HepG2 (cell line): ENCODE results near the gene CUL9. TPM values are rescaled to one million over a fixed set of nuclear protein-coding genes. Genes with fewer than 3 reads are reported as not detected.

Experiments used
- AGO1 ChIP-seq: fragments of 200-400 bp; formaldehyde crosslinking; IDR thresholded peaks from 2 replicates; pipeline ENCODE4 v1.6.1; 2017; ENCODE audit warnings: mild to moderate bottlenecking, low read depth, low read length, moderate library complexity; ENCODE audit not compliant: poor library complexity, severe bottlenecking
- DNMT3B ChIP-seq: conservative IDR thresholded peaks from 2 replicates; pipeline ENCODE4 v1.6.1; 2016; ENCODE audit warnings: missing biosample characterization, control low read depth
- DPF2 ChIP-seq: sonication (generic); formaldehyde crosslinking; IDR thresholded peaks from 2 replicates; pipeline ENCODE4 v1.4.0; 2020; ENCODE audit warnings: mild to moderate bottlenecking, low read depth, missing genetic modification reagents, borderline replicate concordance
- EEA1 ChIP-seq: sonication (generic); formaldehyde crosslinking; IDR thresholded peaks from 2 replicates; pipeline ENCODE4 v1.5.1; 2020; ENCODE audit warnings: mild to moderate bottlenecking, missing genetic modification reagents, borderline replicate concordance
- ERF ChIP-seq: IDR thresholded peaks from 2 replicates; pipeline ENCODE4 v1.6.1; 2018; ENCODE audit warnings: missing biosample characterization, missing genetic modification reagents
- GLI4 ChIP-seq: sonication (generic); formaldehyde crosslinking; IDR thresholded peaks from 2 replicates; pipeline ENCODE4 v1.5.1; 2020; ENCODE audit warnings: missing genetic modification reagents, mild to moderate bottlenecking, moderate library complexity, borderline replicate concordance
- HMG20B ChIP-seq: conservative IDR thresholded peaks from 2 replicates; pipeline ENCODE4 v1.6.1; 2016; ENCODE audit warnings: missing genetic modification reagents, missing compliant biosample characterization
- KDM5A ChIP-seq: fragments of 200-600 bp; sonication (generic); IDR thresholded peaks from 2 replicates; pipeline ENCODE4 v1.7.0; 2018; ENCODE audit warnings: antibody characterized with exemption, mild to moderate bottlenecking, low read length, borderline replicate concordance
- KMT2B ChIP-seq: IDR thresholded peaks from 2 replicates; pipeline ENCODE4 v1.6.1; 2016; ENCODE audit warnings: missing genetic modification reagents, missing compliant biosample characterization
- MAF1 ChIP-seq: sonication (generic); formaldehyde crosslinking; IDR thresholded peaks from 2 replicates; pipeline ENCODE4 v1.5.0; 2020; ENCODE audit warnings: missing genetic modification reagents, borderline replicate concordance
- NCOA2 ChIP-seq: sonication (generic); formaldehyde crosslinking; IDR thresholded peaks from 2 replicates; pipeline ENCODE4 v1.8.0; 2022; ENCODE audit warnings: inconsistent platforms
- PRMT3 ChIP-seq: sonication (generic); formaldehyde crosslinking; IDR thresholded peaks from 2 replicates; pipeline ENCODE4 v1.8.1; 2022; ENCODE audit warnings: low read depth, mild to moderate bottlenecking, moderate library complexity, missing genetic modification reagents, borderline replicate concordance
- SATB2 ChIP-seq: sonication (generic); formaldehyde crosslinking; IDR thresholded peaks from 2 replicates; pipeline ENCODE4 v1.5.0; 2020; ENCODE audit warnings: missing genetic modification reagents
- SP5 ChIP-seq: IDR thresholded peaks from 2 replicates; pipeline ENCODE4 v1.6.1; 2016; ENCODE audit warnings: low read depth, borderline replicate concordance
- ZFP36L1 ChIP-seq: sonication (generic); formaldehyde crosslinking; IDR thresholded peaks from 2 replicates; pipeline ENCODE4 v1.8.0; 2022; ENCODE audit warnings: mild to moderate bottlenecking, missing genetic modification reagents, moderate library complexity
- ZFP82 ChIP-seq: sonication (generic); formaldehyde crosslinking; IDR thresholded peaks from 2 replicates; pipeline ENCODE4 v1.5.1; 2020; ENCODE audit warnings: mild to moderate bottlenecking, missing genetic modification reagents, borderline replicate concordance
- ZNF432 ChIP-seq: sonication (generic); formaldehyde crosslinking; IDR thresholded peaks from 2 replicates; pipeline ENCODE4 v1.5.0; 2020; ENCODE audit warnings: missing genetic modification reagents, mild to moderate bottlenecking, borderline replicate concordance
- ZNF441 ChIP-seq: sonication (generic); formaldehyde crosslinking; IDR thresholded peaks from 2 replicates; pipeline ENCODE4 v1.7.0; 2021; ENCODE audit warnings: missing genetic modification reagents, borderline replicate concordance
- ZNF468 ChIP-seq: sonication (generic); formaldehyde crosslinking; IDR thresholded peaks from 2 replicates; pipeline ENCODE4 v1.8.0; 2022; ENCODE audit warnings: mild to moderate bottlenecking, moderate library complexity, missing genetic modification reagents
- ZNF569 ChIP-seq: sonication (generic); formaldehyde crosslinking; IDR thresholded peaks from 2 replicates; pipeline ENCODE4 v1.5.0; 2020; ENCODE audit warnings: mild to moderate bottlenecking, missing genetic modification reagents, moderate library complexity, borderline replicate concordance
- ZSCAN25 ChIP-seq: sonication (generic); formaldehyde crosslinking; IDR thresholded peaks from 2 replicates; pipeline ENCODE4 v1.8.0; 2022; ENCODE audit warnings: mild to moderate bottlenecking, missing genetic modification reagents
- polyA plus RNA-seq, 8 experiments: library from polyadenylated mRNA; depleted of rRNA in 3 of 8; stranded (reverse) in 7 of 8; unstranded in 1 of 8; fragments of >200 nt; fragmentation: Illumina TruSeq in 4 of 8; extraction: Trizol in 4 of 8; gene quantifications; 2 replicates each; pipeline versions ENCODE4 v1.2.1 to v1.2.3, GENCODE V29; 2011 to 2016; ENCODE audit warnings: low read depth in 4 of 8, missing spikeins in 1 of 8, mixed read lengths in 1 of 8; ENCODE audit not compliant: insufficient read depth in 1 of 8
- total RNA-seq, 5 experiments: library from RNA; depleted of rRNA; stranded (reverse); fragments of >200 nt; fragmentation: Illumina TruSeq; extraction: Trizol; gene quantifications; 2 replicates each; pipeline ENCODE4 v1.2.3, GENCODE V29; 2016; ENCODE audit warnings: low read depth in 1 of 5
- TF ChIP-seq, protein P1 (sequence below): sonication (generic); formaldehyde crosslinking; IDR thresholded peaks from 2 replicates; pipeline ENCODE4 v1.4.0; 2020; ENCODE audit warnings: missing genetic modification reagents, borderline replicate concordance
- TF ChIP-seq, protein P2 (sequence below): sonication (generic); formaldehyde crosslinking; IDR thresholded peaks from 2 replicates; pipeline ENCODE4 v1.5.0; 2020; ENCODE audit warnings: missing genetic modification reagents
- TF ChIP-seq, protein P3 (sequence below): conservative IDR thresholded peaks from 2 replicates; pipeline ENCODE4 v1.6.1; 2018; ENCODE audit warnings: missing genetic modification reagents

The CUL9 gene
- total and polyA plus RNA-seq, 2 of the 13 experiments (the other 11 are each of a cell fraction or from before 2014, with no cell fraction given): 11.4 to 13.7 TPM

DNA sequence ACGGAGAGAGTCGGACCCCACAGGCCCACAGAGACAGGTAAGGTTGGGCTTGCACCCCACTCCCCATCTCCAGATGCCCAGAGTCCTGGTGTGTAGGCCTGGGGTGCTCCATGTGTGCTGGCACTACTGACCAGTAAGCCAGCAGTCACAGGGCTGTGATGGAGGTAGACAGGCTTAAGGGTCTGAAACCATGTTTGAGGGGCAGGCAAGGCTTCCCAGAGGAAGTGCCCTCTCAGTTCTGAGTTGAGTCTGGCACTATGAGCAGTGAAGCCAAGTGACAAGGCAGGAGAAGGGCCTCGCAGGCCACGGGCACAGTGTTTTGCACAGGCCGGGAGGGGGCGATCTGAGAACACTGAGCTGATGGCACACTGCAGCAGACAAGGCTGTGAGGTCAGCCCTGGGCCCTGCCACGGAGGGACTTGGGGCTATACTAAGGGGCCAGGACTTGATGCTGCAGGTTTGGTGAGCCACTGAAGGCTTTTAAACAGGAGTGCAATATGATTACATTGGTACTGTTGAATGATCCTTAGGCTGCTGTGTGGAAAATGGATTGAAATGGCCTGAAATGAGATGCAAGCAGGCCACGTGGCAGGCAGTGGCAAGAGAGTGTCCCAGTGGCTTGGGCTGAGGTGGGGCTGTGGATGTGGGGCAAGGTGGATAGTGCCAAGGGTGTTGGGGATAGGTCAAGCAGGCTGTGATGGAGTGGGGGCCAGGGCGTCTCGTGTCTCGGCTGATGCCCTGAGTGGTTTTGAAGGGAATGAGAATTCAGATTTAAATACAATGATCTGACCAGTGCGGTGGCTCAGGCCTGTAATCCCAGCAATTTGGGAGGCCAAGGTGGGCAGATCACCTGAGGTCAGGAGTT, 81.5 kb downstream of the CUL9 start (continued):
- TF ChIP-seq, protein P1, sequence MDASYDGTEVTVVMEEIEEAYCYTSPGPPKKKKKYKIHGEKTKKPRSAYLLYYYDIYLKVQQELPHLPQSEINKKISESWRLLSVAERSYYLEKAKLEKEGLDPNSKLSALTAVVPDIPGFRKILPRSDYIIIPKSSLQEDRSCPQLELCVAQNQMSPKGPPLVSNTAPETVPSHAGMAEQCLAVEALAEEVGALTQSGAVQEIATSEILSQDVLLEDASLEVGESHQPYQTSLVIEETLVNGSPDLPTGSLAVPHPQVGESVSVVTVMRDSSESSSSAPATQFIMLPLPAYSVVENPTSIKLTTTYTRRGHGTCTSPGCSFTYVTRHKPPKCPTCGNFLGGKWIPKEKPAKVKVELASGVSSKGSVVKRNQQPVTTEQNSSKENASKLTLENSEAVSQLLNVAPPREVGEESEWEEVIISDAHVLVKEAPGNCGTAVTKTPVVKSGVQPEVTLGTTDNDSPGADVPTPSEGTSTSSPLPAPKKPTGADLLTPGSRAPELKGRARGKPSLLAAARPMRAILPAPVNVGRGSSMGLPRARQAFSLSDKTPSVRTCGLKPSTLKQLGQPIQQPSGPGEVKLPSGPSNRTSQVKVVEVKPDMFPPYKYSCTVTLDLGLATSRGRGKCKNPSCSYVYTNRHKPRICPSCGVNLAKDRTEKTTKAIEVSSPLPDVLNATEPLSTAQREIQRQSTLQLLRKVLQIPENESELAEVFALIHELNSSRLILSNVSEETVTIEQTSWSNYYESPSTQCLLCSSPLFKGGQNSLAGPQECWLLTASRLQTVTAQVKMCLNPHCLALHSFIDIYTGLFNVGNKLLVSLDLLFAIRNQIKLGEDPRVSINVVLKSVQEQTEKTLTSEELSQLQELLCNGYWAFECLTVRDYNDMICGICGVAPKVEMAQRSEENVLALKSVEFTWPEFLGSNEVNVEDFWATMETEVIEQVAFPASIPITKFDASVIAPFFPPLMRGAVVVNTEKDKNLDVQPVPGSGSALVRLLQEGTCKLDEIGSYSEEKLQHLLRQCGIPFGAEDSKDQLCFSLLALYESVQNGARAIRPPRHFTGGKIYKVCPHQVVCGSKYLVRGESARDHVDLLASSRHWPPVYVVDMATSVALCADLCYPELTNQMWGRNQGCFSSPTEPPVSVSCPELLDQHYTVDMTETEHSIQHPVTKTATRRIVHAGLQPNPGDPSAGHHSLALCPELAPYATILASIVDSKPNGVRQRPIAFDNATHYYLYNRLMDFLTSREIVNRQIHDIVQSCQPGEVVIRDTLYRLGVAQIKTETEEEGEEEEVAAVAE (CRISPR knock-in tag): peak; percentile 58; the same call in 1 of the 2 replicates
- TF ChIP-seq ZNF468 (CRISPR knock-in tag) (no peak), ZFP82 (CRISPR knock-in tag) (no peak), MAF1 (CRISPR knock-in tag) (no peak), AGO1 (no peak), ZNF432 (CRISPR knock-in tag) (no peak), HMG20B (no peak), DNMT3B (CRISPR knock-in tag) (no peak), ZNF441 (CRISPR knock-in tag) (no peak), SATB2 (CRISPR knock-in tag) (no peak), EEA1 (CRISPR knock-in tag) (no peak), DPF2 (CRISPR knock-in tag) (no peak), PRMT3 (CRISPR knock-in tag) (no peak), ERF (CRISPR knock-in tag) (peak; percentile 88), ZSCAN25 (peak; percentile 78), NCOA2 (CRISPR knock-in tag) (peak; percentile 56), GLI4 (peak; percentile 69; the same call in 1 of the 2 replicates), ZNF569 (CRISPR knock-in tag) (no peak), KDM5A (no peak), ZFP36L1 (CRISPR knock-in tag) (no peak), KMT2B (CRISPR knock-in tag) (0 out of 2 replicates have a peak, but pooled peaks have one; percentile 66), SP5 (CRISPR knock-in tag) (no peak)
- TF ChIP-seq, protein P2, sequence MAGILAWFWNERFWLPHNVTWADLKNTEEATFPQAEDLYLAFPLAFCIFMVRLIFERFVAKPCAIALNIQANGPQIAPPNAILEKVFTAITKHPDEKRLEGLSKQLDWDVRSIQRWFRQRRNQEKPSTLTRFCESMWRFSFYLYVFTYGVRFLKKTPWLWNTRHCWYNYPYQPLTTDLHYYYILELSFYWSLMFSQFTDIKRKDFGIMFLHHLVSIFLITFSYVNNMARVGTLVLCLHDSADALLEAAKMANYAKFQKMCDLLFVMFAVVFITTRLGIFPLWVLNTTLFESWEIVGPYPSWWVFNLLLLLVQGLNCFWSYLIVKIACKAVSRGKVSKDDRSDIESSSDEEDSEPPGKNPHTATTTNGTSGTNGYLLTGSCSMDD (CRISPR knock-in tag): no peak
- TF ChIP-seq, protein P3, sequence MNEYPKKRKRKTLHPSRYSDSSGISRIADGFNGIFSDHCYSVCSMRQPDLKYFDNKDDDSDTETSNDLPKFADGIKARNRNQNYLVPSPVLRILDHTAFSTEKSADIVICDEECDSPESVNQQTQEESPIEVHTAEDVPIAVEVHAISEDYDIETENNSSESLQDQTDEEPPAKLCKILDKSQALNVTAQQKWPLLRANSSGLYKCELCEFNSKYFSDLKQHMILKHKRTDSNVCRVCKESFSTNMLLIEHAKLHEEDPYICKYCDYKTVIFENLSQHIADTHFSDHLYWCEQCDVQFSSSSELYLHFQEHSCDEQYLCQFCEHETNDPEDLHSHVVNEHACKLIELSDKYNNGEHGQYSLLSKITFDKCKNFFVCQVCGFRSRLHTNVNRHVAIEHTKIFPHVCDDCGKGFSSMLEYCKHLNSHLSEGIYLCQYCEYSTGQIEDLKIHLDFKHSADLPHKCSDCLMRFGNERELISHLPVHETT (CRISPR knock-in tag): 0 out of 2 replicates have a peak, but pooled peaks have one; percentile 49
